Osteocyte (in vitro differentiated cells): ENCODE measurements around the gene BHLHA9. TPM values are rescaled to one million over a fixed set of nuclear protein-coding genes. Genes with fewer than 3 reads are reported as not detected.

Experiments used
- DNase-seq: peaks from one replicate; pipeline ENCODE4 v3.0.0; 2021; ENCODE audit warnings: mixed read lengths; ENCODE audit not compliant: unreplicated experiment; ENCODE audit errors: extremely low spot score
- H3K27ac Mint-ChIP-seq: one replicate; pipeline ENCODE4 v1.8.0; 2021; ENCODE audit warnings: mild to moderate bottlenecking, mixed read lengths; ENCODE audit not compliant: unreplicated experiment
- H3K27me3 Mint-ChIP-seq: one replicate; pipeline ENCODE4 v1.8.0; 2021; ENCODE audit warnings: mixed read lengths; ENCODE audit not compliant: unreplicated experiment
- H3K36me3 Mint-ChIP-seq: one replicate; pipeline ENCODE4 v1.8.0; 2021; ENCODE audit warnings: mixed read lengths; ENCODE audit not compliant: unreplicated experiment
- H3K4me1 Mint-ChIP-seq: one replicate; pipeline ENCODE4 v1.8.0; 2021; ENCODE audit warnings: mixed read lengths; ENCODE audit not compliant: unreplicated experiment
- H3K4me3 Mint-ChIP-seq: one replicate; pipeline ENCODE4 v1.8.0; 2021; ENCODE audit warnings: mild to moderate bottlenecking, moderate library complexity, mixed read lengths; ENCODE audit not compliant: unreplicated experiment
- H3K9me3 Mint-ChIP-seq: one replicate; pipeline ENCODE4 v1.8.0; 2021; ENCODE audit warnings: mixed read lengths; ENCODE audit not compliant: unreplicated experiment
- total RNA-seq: library from RNA; stranded (reverse); gene quantifications from 2 replicates; pipeline ENCODE4 v1.2.1, GENCODE V29; 2021
- TF ChIP-seq, protein P1 (sequence below): fragments of 200-600 bp; sonication (generic); IDR thresholded peaks from 2 replicates; pipeline ENCODE4 v1.5.0; 2021; ENCODE audit warnings: antibody characterized with exemption, mild to moderate bottlenecking, moderate library complexity

The BHLHA9 gene
- total RNA-seq, 1 donor from 2014 or later, result not detected

- H3K27ac Mint-ChIP-seq, result no peak overlapping the region
- TF ChIP-seq, protein P1, sequence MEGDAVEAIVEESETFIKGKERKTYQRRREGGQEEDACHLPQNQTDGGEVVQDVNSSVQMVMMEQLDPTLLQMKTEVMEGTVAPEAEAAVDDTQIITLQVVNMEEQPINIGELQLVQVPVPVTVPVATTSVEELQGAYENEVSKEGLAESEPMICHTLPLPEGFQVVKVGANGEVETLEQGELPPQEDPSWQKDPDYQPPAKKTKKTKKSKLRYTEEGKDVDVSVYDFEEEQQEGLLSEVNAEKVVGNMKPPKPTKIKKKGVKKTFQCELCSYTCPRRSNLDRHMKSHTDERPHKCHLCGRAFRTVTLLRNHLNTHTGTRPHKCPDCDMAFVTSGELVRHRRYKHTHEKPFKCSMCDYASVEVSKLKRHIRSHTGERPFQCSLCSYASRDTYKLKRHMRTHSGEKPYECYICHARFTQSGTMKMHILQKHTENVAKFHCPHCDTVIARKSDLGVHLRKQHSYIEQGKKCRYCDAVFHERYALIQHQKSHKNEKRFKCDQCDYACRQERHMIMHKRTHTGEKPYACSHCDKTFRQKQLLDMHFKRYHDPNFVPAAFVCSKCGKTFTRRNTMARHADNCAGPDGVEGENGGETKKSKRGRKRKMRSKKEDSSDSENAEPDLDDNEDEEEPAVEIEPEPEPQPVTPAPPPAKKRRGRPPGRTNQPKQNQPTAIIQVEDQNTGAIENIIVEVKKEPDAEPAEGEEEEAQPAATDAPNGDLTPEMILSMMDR, result no peak
- H3K36me3 Mint-ChIP-seq, result peaks cover 3% of the 10 kb centered on the region
- H3K27me3 Mint-ChIP-seq, result peaks cover 41% of the 10 kb centered on the region
- H3K9me3 Mint-ChIP-seq, result no peaks in the 10 kb centered on the region
- no peak for DNase-seq
- peaks cover 23% of the 10 kb centered on the region for H3K4me1 Mint-ChIP-seq
- peak overlapping the region; percentile 74 for H3K4me3 Mint-ChIP-seq
Observed at GRCh38 chr17:1229900-1230501, 40.2 kb upstream of the BHLHA9 start.

DNA sequence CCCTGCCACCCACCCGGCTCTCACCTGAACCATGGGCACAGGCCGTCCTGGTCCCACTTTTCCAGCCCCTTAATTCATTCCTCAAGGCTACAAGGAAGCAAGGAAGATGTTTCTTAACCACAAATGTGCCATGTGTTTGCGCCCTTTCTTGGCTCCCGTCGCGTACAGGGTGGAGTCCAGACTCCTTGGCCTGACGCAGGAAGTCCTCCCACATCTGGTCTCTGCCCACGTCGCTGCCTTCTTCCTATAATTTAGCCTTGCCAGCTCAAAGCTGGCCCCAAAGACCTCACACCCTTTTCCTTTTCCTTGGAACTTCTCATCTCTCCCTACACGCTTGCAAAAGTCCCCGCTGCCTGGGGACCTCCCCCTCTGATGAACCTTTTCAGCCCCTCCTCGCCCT, 38.8 kb upstream of the BHLHA9 start:
- H3K4me1 Mint-ChIP-seq, result peaks cover 23% of the 10 kb centered on the region

DNA sequence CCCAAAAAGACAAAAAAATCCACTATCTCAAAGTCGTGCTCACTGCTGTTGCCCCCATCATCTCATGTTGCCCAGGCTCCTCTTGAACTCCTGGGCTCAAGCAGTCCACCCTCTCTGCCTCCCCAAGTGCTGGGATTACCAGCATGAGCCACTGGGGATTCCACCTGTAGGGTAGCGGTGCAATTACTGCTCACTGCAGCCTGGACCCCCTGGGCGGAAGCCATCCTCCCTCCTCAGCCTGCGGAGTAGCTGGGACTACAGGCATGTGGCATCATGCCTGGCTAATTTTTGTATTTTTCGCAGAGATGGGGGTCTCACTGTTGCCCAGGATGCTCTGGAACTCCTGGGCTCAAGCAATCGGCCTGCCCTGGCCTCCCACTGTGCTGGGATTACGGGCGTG, 37.9 kb upstream of the BHLHA9 start:
- peaks cover 23% of the 10 kb centered on the region for H3K4me1 Mint-ChIP-seq
- no peak overlapping the region for H3K27ac Mint-ChIP-seq
- TF ChIP-seq, protein P1, result no peak
- H3K36me3 Mint-ChIP-seq, result peaks cover 3% of the 10 kb centered on the region
- H3K9me3 Mint-ChIP-seq, result no peaks in the 10 kb centered on the region
- no peak for DNase-seq
- H3K4me3 Mint-ChIP-seq, result peak overlapping the region; percentile 10
- H3K27me3 Mint-ChIP-seq, result peaks cover 29% of the 10 kb centered on the region

More for the DNA sequence above, 38.8 kb upstream of the BHLHA9 start:
- TF ChIP-seq, protein P1, result no peak
- peaks cover 3% of the 10 kb centered on the region for H3K36me3 Mint-ChIP-seq
- H3K4me3 Mint-ChIP-seq, result no peak overlapping the region
- DNase-seq, result no peak
- no peaks in the 10 kb centered on the region for H3K9me3 Mint-ChIP-seq
- H3K27me3 Mint-ChIP-seq, result peaks cover 32% of the 10 kb centered on the region
- H3K27ac Mint-ChIP-seq, result no peak overlapping the region

- peaks cover 24% of the 10 kb centered on the region for H3K27me3 Mint-ChIP-seq
- TF ChIP-seq, protein P1, result no peak
- H3K36me3 Mint-ChIP-seq, result peaks cover 3% of the 10 kb centered on the region
Observed at GRCh38 chr17:1232786-1233185, 37.5 kb upstream of the BHLHA9 start.

GRCh38 chr17:1234455-1234854, 35.8 kb upstream of the BHLHA9 start:
- Mint-ChIP-seq H3K4me3 (no peak overlapping the region), H3K36me3 (peaks cover 3% of the 10 kb centered on the region), H3K4me1 (peaks cover 19% of the 10 kb centered on the region), H3K27me3 (peaks cover 23% of the 10 kb centered on the region), H3K9me3 (no peaks in the 10 kb centered on the region), H3K27ac (no peak overlapping the region)
- no peak for DNase-seq
- TF ChIP-seq, protein P1, result no peak

More at GRCh38 chr17:1232786-1233185, 37.5 kb upstream of the BHLHA9 start:
- Mint-ChIP-seq H3K27ac (no peak overlapping the region), H3K4me1 (peaks cover 23% of the 10 kb centered on the region), H3K9me3 (no peaks in the 10 kb centered on the region), H3K4me3 (no peak overlapping the region)
- no peak for DNase-seq
